HL-60/S4 (cell line): ENCODE measurements around the gene ARL15.

Experiments used
- in situ Hi-C: fragments of 300-500 bp; cut with MboI; formaldehyde crosslinking; loops from 2 replicates; pipeline ENCODE4 v1.14.3; 2022; ENCODE audit warnings: low sequenced_read_pairs

ARL15 gene

DNA sequence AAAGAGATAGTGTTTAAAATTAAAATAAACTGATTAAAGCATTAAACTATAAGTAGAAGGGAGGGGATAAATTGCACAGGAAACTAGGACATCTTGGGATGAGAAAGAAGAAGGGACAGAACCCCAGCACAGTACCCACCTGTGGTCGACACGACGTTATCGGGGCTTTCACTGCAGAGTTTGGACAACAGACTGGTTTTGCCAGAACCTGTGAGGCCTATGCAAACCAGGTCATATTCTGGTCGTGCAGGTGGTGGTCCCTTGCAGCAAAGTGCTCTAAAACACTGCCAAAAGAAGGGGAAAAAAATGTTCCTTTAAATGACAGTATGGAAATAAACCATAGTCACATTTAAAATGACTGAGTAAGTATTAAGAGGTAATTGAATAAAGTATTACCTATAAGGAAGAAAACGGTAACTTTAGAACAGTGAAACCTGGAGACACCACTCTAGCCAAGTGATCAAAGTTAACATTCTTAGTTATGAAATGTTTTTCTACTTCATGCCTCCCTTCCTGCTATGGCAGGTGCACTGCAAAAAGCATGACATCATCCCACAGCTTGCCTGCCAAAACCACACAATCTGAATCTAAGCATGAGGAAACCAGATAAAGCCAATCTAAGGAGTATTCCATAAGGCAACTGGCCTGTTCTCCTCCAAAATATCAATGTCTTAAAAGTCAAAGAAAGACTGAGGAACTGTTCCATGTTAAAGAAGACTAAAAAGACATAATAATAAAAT is 138.6 kb downstream of the ARL15 start:
- in situ Hi-C loops = no loop called here

DNA sequence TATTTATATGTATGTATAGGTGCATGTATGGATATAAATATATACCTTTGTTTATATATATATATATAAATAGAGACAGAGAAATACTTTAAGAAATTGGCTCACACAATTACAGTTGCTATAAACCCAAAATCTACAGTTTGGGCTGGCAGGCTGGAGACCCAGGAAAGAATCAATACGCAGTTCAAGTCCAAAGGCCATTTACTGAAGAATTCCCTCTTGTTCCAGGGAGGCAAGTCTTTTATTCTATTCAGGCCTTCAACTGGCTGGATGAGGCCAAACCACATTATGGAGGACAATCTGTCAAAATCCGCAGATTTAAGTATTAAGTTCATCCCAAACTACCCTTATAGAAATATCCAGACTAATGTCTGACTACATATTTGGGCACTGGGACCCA is 144.7 kb downstream of the ARL15 start:
- in situ Hi-C loops = no loop called here

DNA sequence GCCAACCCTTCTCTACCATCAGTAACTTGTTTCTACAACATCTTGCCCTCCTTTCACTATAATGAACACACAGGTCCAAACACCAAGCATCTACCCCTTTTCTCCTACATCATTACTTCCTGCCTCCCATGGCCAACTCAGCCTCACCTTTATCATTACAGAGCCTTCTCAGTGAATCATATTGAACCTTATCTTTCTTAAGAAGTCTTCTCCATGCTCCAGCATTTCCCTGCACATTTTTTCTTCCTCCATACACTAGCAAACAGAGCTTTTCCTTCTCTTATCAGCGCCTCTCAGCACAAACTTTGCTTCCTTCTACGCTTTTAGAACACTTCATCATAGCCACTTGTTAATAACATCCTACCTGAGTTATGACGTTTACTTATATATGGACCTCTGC is 148.2 kb downstream of the ARL15 start:
- in situ Hi-C loops = no loop called here

DNA sequence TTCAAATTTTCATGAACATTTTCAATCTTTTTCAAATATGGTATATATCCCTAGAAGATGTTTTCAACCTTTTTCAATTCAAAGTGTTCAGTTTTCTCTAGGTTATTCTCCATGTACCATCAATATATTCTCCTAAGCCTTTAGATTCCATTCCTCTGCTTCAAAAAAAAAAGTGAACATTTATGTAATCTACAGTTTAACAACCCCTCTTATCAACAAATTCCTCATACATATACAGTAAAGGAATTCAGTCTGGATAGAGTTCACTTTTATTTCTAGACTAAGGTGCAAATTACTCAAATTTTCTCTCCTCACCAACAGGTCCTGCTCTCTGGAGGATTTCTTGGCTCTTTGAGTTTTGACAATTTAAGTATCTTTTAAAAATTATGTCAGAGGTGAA is 150.0 kb downstream of the ARL15 start:
- in situ Hi-C loops = no loop called here

DNA sequence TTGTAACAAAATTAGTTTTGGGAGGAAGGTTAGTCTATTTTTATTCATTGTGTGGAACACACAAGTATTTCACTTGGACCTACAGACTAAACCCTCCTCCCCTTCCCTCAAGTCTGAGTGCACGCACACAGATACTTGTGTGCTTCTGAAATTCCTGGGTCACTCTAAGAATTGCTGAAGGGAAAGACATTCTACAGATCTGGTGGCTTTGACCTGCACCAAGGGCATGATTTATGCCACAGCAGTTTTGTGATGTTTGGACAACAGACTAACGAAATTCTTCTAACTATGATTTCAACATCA is 150.5 kb downstream of the ARL15 start:
- in situ Hi-C loops = no loop called here

DNA sequence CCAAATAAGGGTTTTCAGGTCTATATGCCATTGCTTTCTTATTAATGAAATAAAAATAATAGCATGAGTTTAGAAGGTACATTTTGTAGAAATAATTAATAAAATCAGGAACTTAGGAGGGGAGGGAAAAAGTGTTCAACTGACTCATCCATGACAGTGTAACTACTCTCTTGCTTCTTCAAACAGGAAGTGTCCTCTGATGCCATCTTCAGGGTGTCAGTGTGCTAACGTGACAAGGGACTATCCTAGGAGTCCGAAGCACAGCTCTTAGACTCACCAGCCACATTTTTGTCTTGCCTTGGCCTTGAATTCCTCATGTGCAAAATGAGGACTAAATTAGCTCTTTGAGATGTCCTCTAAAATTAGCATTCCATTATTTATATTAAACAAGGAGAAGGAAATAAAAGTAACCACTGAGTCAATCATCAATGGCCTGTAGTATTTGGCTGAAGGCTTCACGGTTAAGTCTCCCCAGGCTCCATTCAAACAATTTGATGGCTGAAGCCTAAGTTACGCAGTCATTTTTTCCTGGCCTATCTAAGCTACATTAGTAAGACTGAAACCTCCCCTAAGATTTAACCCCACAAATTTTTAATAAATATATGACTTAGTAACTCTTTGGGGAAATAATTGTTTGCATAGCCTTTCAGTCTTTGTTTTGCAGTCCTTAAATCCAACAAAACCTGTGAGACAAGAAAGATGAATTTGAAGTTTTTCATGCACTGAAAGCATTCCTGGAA is 151.1 kb downstream of the ARL15 start:
- in situ Hi-C loops = no loop called here

DNA sequence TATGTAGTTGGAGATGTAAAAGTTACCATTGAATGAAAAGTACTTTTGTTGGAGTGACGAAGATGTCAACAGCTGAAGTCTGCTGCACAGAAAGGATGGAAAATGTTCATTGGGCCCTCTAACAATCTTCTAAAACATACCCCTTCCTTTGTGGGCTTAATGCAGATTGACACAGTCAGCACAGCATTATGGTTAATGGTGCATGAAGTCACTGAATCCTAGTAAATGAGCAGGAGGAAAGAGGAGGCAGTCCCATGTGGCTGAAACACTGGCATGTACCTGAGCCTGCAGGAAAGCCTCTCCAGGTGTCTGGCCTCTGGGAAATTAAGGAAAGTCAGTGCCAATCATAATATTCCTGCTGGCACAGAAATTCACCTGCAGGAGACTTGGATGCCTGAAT is 153.8 kb downstream of the ARL15 start:
- in situ Hi-C loops = no loop called here

DNA sequence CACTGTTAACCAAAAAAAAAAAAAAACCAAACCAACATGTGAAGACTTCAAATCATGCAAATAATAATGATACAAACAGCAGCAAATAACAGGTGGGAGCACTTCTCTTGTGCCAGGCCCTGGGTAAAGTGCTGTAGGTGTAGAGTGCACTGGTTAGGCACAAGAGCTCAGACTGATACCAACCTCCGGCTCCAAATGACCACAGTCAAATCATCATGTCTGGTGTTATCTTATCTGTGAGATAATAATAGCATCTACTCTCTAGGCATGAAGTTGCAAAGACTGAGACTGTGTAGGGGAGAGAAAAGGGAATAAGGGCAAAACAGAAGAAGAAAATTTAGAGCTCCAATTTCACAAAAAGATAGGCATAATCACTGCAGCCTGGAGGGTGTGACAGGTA is 159.5 kb downstream of the ARL15 start:
- in situ Hi-C loops = no loop called here

DNA sequence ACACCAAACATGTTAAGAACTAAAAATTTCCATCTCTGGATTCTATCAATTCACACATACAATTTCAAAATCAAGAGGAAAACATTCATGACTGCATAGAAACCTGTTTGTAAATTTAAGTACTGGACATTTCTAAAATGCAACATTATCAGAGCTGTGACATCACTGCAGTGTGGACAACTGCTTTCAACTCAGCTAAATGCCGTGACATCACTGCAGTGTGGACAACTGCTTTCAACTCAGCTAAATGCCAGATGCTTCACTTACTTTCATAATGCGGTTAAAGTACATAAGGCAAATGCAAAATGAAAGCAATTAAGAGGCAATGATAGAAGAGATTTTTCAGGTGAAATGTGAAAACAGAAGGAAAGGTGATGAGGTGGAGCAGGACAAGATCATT is 161.5 kb downstream of the ARL15 start:
- in situ Hi-C loops = no loop called here

DNA sequence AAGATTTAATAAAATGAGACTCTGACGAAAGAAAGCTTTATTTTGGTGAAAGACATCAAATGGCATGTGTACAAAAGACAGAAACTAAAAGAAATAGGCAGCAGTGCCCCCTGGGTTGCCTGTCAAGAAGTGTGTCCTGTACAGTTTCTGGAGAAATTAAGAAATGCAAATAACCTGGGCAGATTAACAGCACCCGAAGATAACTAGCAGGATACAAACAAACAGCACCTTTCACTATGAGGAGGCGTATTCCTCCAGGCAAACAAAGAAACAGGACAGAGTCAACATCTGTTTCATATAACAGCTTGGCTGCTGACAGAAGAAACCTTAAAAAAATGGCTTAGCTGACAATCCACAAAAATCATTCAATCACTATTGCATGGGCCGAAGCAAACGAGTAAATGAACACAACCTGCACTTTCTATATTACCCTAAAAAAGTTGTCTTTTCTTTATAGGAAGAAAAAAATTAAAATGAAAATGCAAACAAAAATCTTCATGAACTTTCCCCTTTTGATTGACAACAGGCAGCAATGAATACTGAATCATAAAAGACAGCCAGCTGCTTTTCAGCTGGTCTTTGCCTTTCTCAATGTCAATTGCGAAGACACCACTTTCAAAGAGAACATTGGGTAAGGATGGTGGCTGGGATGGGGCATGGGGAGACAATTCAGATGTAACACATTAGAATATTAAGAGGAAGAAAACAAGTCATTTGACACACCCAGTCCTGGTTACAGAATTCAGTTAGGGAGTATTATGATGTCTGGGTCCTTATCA is 162.1 kb downstream of the ARL15 start:
- in situ Hi-C loops = no loop called here

DNA sequence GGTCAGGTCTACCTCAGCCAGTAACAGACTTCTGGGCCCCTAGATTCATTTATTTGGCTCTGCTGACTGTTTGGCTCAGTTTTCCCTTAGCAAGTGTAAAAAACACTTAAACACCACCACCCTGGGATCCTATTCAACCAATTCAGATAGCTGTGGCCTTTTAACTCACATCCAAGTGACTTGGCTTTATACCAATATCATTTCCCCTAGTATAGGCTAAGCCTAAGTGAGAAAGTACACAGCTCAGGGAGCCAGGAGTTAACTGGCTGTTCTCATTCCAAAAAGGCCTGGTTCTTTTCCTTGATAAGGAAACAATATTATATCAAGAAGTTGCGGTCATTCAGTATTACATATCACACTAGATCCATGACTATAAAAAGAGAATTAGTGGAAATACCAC is 163.5 kb downstream of the ARL15 start:
- in situ Hi-C loops = no loop called here

DNA sequence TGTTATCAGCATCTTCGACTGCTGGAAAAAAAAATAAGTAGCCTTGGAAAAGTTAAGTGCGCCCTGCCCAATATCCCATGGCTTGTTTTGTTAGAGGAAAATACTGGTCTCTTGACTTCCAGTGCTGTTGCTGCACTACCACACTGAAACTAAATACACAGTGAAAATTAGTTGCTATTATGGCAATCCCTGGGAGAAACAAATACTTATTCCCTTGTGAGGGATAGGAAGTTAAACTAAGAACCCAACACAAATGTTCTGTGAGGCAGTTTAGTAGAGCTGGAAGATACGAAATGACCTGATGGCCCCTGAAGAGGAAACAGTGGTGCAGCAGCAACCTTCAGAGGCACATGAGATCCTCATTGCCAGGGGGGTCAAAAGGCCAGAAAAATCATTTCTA is 164.0 kb downstream of the ARL15 start:
- in situ Hi-C loops = no loop called here

DNA sequence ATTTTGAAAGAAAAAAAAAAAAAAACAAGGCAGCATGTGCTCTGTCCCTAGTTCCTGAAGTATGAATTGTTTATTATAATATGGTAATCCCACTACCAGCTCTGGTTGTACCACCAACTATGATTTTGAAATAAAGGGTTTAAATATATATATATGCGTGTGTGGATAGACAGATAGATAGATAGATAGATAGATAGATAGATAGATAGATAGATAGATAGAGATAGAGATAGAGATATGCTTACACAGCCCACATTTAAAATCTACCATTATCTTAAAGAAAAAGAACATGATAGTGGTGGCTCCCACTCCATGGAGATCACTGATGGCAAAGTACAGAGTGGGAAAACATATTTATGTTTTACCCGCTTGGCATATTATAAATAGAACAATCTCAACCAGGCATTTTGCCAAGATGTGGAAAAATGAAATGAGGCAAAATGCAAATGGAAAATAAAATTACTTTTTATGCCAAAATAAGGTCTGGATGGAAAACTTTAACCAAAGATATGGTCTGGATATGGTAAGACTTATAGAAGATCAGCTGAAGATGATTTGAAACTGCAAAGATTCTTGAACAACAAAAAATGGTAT is 170.0 kb downstream of the ARL15 start:
- in situ Hi-C loops = no loop called here

DNA sequence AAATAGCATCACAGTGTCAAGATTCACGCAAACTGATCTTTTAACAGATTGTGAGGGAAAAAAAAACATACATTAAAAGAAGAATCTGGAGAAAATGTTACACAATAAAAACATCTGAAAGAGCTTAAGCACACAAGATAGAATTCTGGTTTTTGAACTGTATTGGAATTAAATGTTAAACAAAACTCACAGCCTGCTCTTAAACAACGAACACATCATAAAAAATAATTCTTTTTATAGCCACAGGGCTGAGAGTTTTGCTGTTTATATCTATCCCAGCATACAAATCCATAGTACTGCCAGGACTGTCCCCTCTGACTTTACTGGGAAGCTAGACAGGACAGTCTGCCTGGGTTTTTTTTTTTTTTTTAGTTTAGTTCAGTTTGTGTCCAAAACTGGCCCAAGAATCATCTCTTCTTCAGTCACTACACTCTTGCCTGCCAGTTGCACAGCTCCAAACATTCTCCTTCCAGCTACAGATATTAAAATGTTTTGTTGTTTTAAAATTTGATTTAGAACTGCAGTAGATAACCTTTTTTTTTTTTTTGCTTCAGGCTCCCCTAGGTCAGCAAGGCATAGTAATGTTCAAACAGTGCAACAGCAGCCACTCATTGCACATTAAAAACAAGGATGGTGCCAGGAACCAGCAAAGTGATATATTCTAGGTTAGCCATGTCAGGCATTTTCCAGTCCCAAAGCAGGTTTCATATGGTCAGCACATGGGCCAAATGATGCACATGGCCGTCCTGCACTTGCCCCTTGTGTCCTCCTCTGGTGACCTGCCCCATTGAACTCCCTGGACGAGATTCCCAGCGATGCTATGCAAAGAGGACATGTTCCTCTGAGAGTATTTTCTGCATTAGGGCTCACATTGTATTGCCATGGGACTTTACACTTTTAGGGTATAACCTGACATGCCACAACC is 173.6 kb downstream of the ARL15 start:
- in situ Hi-C loops = no loop called here

DNA sequence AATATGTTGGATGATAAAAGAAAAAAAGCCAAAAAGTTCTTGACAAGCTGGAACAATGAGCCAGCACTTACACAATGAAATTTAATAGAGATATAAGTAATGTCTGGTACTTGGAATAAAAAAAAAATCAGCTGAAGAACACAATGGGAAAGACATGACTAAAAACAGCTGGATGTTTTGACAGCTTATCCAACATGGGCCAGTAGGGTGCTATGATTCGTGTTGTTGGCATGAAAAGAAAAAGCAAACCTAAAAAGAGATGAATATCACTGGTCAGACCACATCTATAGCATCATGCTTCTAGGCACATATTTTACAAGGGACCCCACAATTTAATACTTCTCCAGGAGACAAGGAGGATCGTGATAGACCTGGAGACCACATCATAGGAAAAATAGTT is 175.3 kb downstream of the ARL15 start:
- in situ Hi-C loops = no loop called here

DNA sequence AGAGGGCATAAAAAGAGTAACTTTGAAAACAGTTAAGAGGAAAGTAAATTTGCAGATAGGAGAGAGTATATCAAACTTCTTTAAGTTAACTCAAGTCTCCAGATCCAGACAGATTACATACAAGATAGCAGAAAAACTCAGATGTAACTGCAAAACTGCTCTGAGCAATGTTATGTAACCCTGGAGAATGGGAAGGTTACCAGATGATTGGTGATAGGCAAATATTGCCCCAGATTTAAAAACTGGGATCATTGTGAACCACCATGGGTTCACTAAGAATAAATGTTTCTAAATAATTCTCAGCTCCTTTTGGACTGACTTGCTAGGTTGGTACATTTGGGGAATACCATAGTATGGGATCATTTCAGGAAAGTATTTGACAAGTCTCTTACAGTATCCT is 176.5 kb downstream of the ARL15 start:
- in situ Hi-C loops = no loop called here

DNA sequence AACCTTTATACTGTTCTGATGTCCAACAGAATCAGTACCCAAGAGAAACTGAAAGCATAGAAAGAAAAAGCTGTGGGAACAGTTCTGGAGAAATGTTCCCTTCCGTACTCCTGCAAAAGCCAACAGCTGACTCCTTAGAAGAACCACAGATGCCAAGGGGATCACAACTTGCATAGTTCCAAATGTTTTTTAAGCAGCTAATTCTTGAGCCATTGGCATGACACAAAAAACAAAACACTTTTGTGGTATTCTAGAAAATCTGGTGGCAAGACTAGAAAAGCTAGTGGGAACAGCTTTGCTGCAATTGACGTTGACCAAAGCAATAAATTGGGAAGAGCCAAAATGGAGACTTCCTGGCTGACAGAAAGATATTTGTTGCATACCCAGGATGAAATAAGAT is 189.9 kb downstream of the ARL15 start:
- in situ Hi-C loops = no loop called here

DNA sequence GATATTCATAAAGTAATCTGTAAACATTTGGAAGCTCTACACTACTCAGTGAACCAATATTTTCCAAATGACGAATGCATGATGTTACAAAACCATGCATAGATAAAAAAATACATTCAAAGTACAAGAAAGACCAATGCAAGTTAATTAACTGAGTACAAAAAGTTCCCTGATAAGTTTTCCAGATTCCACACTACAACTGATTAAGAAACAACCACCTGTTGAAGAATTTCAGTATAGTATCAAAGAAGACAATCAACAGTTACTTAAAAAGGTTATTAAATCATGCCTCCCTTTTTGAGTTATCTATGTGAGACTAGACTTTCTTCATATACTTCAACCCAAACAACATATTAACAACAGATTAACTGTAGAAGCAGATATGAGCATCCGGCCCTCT is 192.4 kb downstream of the ARL15 start:
- in situ Hi-C loops = no loop called here

DNA sequence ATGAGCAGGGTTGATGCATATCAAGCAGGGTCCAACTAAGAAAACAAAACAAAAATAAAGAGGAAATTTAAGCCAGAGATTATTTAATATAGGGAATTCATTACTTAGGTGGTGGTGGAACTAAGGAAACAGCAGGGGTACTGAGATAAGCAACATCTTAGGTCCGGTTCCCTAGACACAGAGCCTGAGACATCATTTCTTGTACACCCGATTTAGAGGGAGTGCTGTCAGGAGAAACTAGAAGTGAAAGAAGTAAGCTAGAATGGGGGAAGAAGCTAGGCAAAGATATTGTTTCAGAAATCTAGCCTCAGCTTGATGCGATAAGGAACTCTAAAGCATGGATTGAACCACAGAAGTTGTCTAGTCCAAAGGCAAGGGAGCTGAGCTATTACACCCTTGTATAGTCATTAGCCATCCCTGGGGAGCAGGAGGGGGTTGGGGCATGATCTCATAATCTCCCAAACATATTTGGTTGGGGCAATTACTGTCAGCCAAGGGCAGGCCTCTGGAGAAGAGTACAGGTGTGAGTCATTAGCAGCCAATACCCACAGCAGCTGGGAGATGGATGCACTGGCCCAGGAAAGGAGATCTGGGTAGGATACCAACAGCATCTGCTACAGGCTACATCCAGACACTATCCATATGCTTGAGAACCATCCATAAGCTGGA is 194.5 kb downstream of the ARL15 start:
- in situ Hi-C loops = no loop called here

DNA sequence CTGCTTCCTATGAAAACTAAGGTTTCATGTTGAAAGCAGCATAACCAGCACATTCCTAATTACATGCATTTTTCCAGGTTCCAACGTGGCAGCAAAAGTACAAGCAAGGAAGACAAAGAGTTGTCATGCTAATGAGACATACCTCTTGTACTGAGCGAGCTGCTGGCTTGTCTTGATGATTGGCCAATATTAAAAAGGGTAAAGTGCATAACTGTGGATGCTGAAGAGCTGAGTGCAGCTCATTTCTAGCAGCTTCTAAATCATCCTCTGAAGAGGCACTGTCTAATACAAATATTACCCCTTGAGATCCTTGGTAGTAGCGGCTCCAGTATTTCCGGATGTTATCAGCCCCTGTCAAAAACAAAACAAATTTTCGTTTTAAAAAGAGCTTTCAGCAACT is 197.3 kb downstream of the ARL15 start:
- in situ Hi-C loops = no loop called here
